Mesenchymal stem cell (in vitro differentiated cells and primary cell): ENCODE results near the gene INTS15.

Experiments
- DNase-seq: peaks from one replicate; pipeline ENCODE4 v3.0.0-alpha.2; 2013
- H2AFZ ChIP-seq: one replicate; pipeline ENCODE4 v1.6.1; 2013; ENCODE audit warnings: low read depth, mild to moderate bottlenecking, control low read depth, inconsistent platforms, low read length, moderate library complexity
- H2AK5ac ChIP-seq: 2 replicates; pipeline ENCODE4 v1.6.1; 2013; ENCODE audit warnings: low read length, moderate library complexity, mild to moderate bottlenecking, inconsistent platforms; ENCODE audit not compliant: severe bottlenecking
- H2BK120ac ChIP-seq: one replicate; pipeline ENCODE4 v1.6.1; 2013; ENCODE audit warnings: low read depth, mild to moderate bottlenecking, inconsistent platforms, low read length, moderate library complexity
- H2BK12ac ChIP-seq, 2 experiments: one replicate each; pipeline ENCODE4 v1.6.1; 2013; ENCODE audit warnings: inconsistent platforms in 2 of 2, low read length in 2 of 2, mild to moderate bottlenecking in 2 of 2, moderate library complexity in 2 of 2, control low read depth in 1 of 2
- H2BK15ac ChIP-seq: one replicate; pipeline ENCODE4 v1.6.1; 2013; ENCODE audit warnings: mild to moderate bottlenecking, low read depth, inconsistent platforms; ENCODE audit not compliant: poor library complexity, severe bottlenecking
- H2BK5ac ChIP-seq: 2 replicates; pipeline ENCODE4 v1.6.1; 2013; ENCODE audit warnings: low read depth, mild to moderate bottlenecking, low read length, control low read depth, inconsistent platforms; ENCODE audit not compliant: poor library complexity, severe bottlenecking
- H3K14ac ChIP-seq, 2 experiments: one replicate each; pipeline ENCODE4 v1.6.1; 2013; ENCODE audit warnings: inconsistent platforms in 2 of 2, low read length in 2 of 2, control low read depth in 1 of 2, mild to moderate bottlenecking in 1 of 2, moderate library complexity in 1 of 2
- H3K18ac ChIP-seq, 2 experiments: one replicate each; pipeline ENCODE4 v1.6.1; 2013; ENCODE audit warnings: inconsistent platforms in 2 of 2, low read length in 2 of 2, control low read depth in 1 of 2, low read depth in 1 of 2, mild to moderate bottlenecking in 1 of 2
- H3K23ac ChIP-seq, 2 experiments: one replicate each; pipeline ENCODE4 v1.6.1; 2013; ENCODE audit warnings: inconsistent platforms in 2 of 2, low read length in 2 of 2, mild to moderate bottlenecking in 2 of 2, moderate library complexity in 2 of 2, control low read depth in 1 of 2
- H3K27ac ChIP-seq: 2 replicates; pipeline ENCODE4 v1.5.1; 2013; ENCODE audit warnings: mild to moderate bottlenecking, moderate library complexity, low read length, control low read depth, inconsistent platforms; ENCODE audit not compliant: poor library complexity, severe bottlenecking
- H3K27me3 ChIP-seq, 2 experiments: 2 replicates each; pipeline versions ENCODE4 v1.6.1 to v1.7.0; 2013; ENCODE audit warnings: low read length in 2 of 2, mild to moderate bottlenecking in 2 of 2, moderate library complexity in 2 of 2, control low read depth in 1 of 2, inconsistent platforms in 1 of 2; ENCODE audit not compliant: control insufficient read depth in 1 of 2, insufficient read depth in 1 of 2
- H3K36me3 ChIP-seq, 2 experiments: 2 replicates each; pipeline versions ENCODE4 v1.6.1 to v1.7.0; 2013; ENCODE audit warnings: low read length in 2 of 2, control low read depth in 1 of 2, inconsistent platforms in 1 of 2, low read depth in 1 of 2, mild to moderate bottlenecking in 1 of 2; ENCODE audit not compliant: insufficient read depth in 2 of 2, control insufficient read depth in 1 of 2
- H3K4ac ChIP-seq, 2 experiments: one replicate each; pipeline ENCODE4 v1.6.1; 2013; ENCODE audit warnings: inconsistent platforms in 2 of 2, low read length in 2 of 2, mild to moderate bottlenecking in 2 of 2, moderate library complexity in 2 of 2, control low read depth in 1 of 2, low read depth in 1 of 2
- H3K4me1 ChIP-seq: 2 replicates; pipeline ENCODE4 v1.6.1; 2013; ENCODE audit warnings: low read depth, low read length, control low read depth; ENCODE audit not compliant: control insufficient read depth, insufficient read depth
- H3K4me2 ChIP-seq: 2 replicates; pipeline ENCODE4 v1.6.1; 2013; ENCODE audit warnings: low read length, mild to moderate bottlenecking, inconsistent platforms; ENCODE audit not compliant: poor library complexity, severe bottlenecking
- H3K4me3 ChIP-seq, 2 experiments: 2 replicates each; pipeline versions ENCODE4 v1.5.1 to v1.7.0; 2013; ENCODE audit warnings: low read length in 2 of 2, mild to moderate bottlenecking in 2 of 2, control low read depth in 1 of 2, low read depth in 1 of 2; ENCODE audit not compliant: insufficient read depth in 1 of 2
- H3K79me1 ChIP-seq: replicated peaks from 2 replicates; pipeline ENCODE4 v1.6.1; 2013; ENCODE audit warnings: mild to moderate bottlenecking, control low read depth, low read length, inconsistent platforms; ENCODE audit not compliant: poor library complexity, severe bottlenecking
- H3K9ac ChIP-seq: 2 replicates; pipeline ENCODE4 v1.7.0; 2013; ENCODE audit warnings: mild to moderate bottlenecking, low read length, moderate library complexity
- H3K9me3 ChIP-seq: 2 replicates; pipeline ENCODE4 v1.7.0; 2013; ENCODE audit warnings: mild to moderate bottlenecking, low read length; ENCODE audit not compliant: control insufficient read depth
- H4K8ac ChIP-seq: one replicate; pipeline ENCODE4 v1.6.1; 2013; ENCODE audit warnings: inconsistent platforms, mild to moderate bottlenecking, low read length, moderate library complexity
- H4K91ac ChIP-seq: one replicate; pipeline ENCODE4 v1.6.1; 2013; ENCODE audit warnings: mild to moderate bottlenecking, low read length, inconsistent platforms
- WGBS: methylation state at CpG from one replicate; pipeline ENCODE4 v1.1.7; 2013; ENCODE audit warnings: mixed read lengths; 5-methylcytosine and 5-hydroxymethylcytosine counted together

INTS15 gene

GRCh38 chr7:6613706-6614105, 23.9 kb downstream of the INTS15 start:
- Histone ChIP-seq H3K27me3 (peaks cover 32 to 48% of the 10 kb centered on the region in 2 experiments), H3K79me1 (no peaks in the 10 kb centered on the region), H3K9ac (no peak overlapping the region), H3K4ac (no peak overlapping the region), H3K9me3 (no peaks in the 10 kb centered on the region), H2BK15ac (no peak overlapping the region), H4K8ac (no peak overlapping the region), H3K4me2 (no peak overlapping the region), H2BK12ac (no peak overlapping the region), H2BK120ac (no peak overlapping the region), H2BK5ac (no peak overlapping the region), H3K23ac (no peak overlapping the region), H3K36me3 (no peaks in the 10 kb centered on the region), H3K18ac (no peak overlapping the region), H2AK5ac (no peak overlapping the region), H3K4me1 (peaks cover 12% of the 10 kb centered on the region), H3K4me3 (no peak overlapping the region), H3K14ac (no peak overlapping the region), H4K91ac (no peak overlapping the region), H3K27ac (no peak overlapping the region), H2AFZ (no peak overlapping the region)
- WGBS = 75% methylated on average over 2 of the region's 2 CpGs
- DNase-seq = no peak

- Histone ChIP-seq H3K9ac (no peak within 1 kb of the TSS), H3K9me3 (no peaks in the 10 kb centered on the region), H3K4me3 (peak within 1 kb of the TSS in 1 of 2 experiments; percentile 65), H3K27ac (no peak within 1 kb of the TSS), H2BK120ac (no peak within 1 kb of the TSS), H3K4ac (no peak within 1 kb of the TSS), H2AFZ (peak within 1 kb of the TSS; percentile 18), H3K27me3 (peaks cover 32 to 60% of the 10 kb centered on the region in 2 experiments), H2AK5ac (no peak within 1 kb of the TSS), H3K14ac (peak within 1 kb of the TSS in 1 of 2 experiments; percentile 51), H3K79me1 (no peaks in the 10 kb centered on the region), H3K4me2 (peak within 1 kb of the TSS; percentile 81), H4K8ac (no peak within 1 kb of the TSS), H3K23ac (peak within 1 kb of the TSS in 1 of 2 experiments; percentile 20), H4K91ac (no peak within 1 kb of the TSS), H2BK5ac (no peak within 1 kb of the TSS), H2BK15ac (no peak within 1 kb of the TSS), H3K4me1 (peaks cover 12% of the 10 kb centered on the region), H3K36me3 (no peaks in the 10 kb centered on the region), H3K18ac (peak within 1 kb of the TSS in 1 of 2 experiments; percentile 43), H2BK12ac (no peak within 1 kb of the TSS)
- 5% methylated on average over 25 of the region's 91 CpGs for WGBS
- DNase-seq = peak; percentile 3
Measured at GRCh38 chr7:6614953-6615722, 25.3 kb downstream of the INTS15 start, which contains the start of gene ZNF853. ZNF853 (plus strand) TSS chr7:6615610; CDS start chr7:6616175, 565 bp downstream.

- Histone ChIP-seq H3K4me1 (peaks cover 12% of the 10 kb centered on the region), H2BK12ac (no peak overlapping the region), H3K9ac (no peak overlapping the region), H3K79me1 (no peaks in the 10 kb centered on the region), H3K4ac (no peak overlapping the region), H4K91ac (no peak overlapping the region), H4K8ac (no peak overlapping the region), H2AK5ac (no peak overlapping the region), H2BK5ac (no peak overlapping the region), H3K36me3 (peaks cover 0 to under 1% of the 10 kb centered on the region in 2 experiments), H3K9me3 (no peaks in the 10 kb centered on the region), H2AFZ (peak overlapping the region; percentile 18), H3K27ac (no peak overlapping the region), H3K18ac (no peak overlapping the region), H2BK15ac (no peak overlapping the region), H3K4me2 (peak overlapping the region; percentile 81), H2BK120ac (no peak overlapping the region), H3K23ac (no peak overlapping the region), H3K14ac (no peak overlapping the region), H3K27me3 (peaks cover 32 to 66% of the 10 kb centered on the region in 2 experiments), H3K4me3 (peak overlapping the region in 1 of 2 experiments; percentile 65)
- WGBS = 12% methylated on average over 61 of the region's 63 CpGs
- DNase-seq = no peak
Measured at GRCh38 chr7:6615723-6616555, 26.1 kb downstream of the INTS15 start.
